PC-3 (cell line): ENCODE results near the gene MYO18A. TPM values are rescaled to one million over a fixed set of nuclear protein-coding genes. Genes with fewer than 3 reads are reported as not detected.

ENCODE experiments used
- ATAC-seq: fragments of 200-7000 bp; cut with Tn5 transposase; 2 replicates; pipeline ENCODE4 v1.9.1; 2020; ENCODE audit warnings: mild to moderate bottlenecking, moderate library complexity
- BruUV-seq: library from RNA; stranded (reverse); fragments of 400-500 nt; replicated peaks from 2 replicates; lab custom pipeline; 2021; lab: Mats Ljungman, UMichigan
- CTCF ChIA-PET: fragments of 300-600 bp; sonication (Branson Sonifier 250); formaldehyde crosslinking; loops from one replicate; lab custom pipeline; 2022; ENCODE audit warnings: antibody characterized with exemption; lab: Charles Lee
- POLR2A ChIA-PET: fragments of 300-600 bp; sonication (Branson Sonifier 250); formaldehyde crosslinking; loops from one replicate; lab custom pipeline; 2022; ENCODE audit warnings: antibody characterized with exemption; ENCODE audit not compliant: unreplicated experiment; lab: Charles Lee
- DNase-seq: peaks from one replicate; pipeline ENCODE4 v3.0.0-alpha.2; 2015
- H2AFZ ChIP-seq: fragments of 300-600 bp; sonication (generic); 2 replicates; pipeline ENCODE4 v1.6.0; 2016; ENCODE audit warnings: antibody characterized with exemption, low read length
- H3F3A ChIP-seq: fragments of 300-600 bp; sonication (generic); one replicate; pipeline ENCODE4 v1.6.0; 2017; ENCODE audit warnings: antibody characterized with exemption, low read length, control low read depth, mild to moderate bottlenecking; ENCODE audit not compliant: unreplicated experiment
- H3K27ac ChIP-seq: fragments of 300-600 bp; sonication (generic); 2 replicates; pipeline ENCODE4 v1.5.1; 2016; ENCODE audit warnings: mild to moderate bottlenecking, low read length
- H3K27me3 ChIP-seq: fragments of 300-600 bp; sonication (generic); 2 replicates; pipeline ENCODE4 v1.6.1; 2016; ENCODE audit warnings: low read length, mixed read lengths
- H3K36me3 ChIP-seq: fragments of 300-600 bp; sonication (generic); 2 replicates; pipeline ENCODE4 v1.6.1; 2016; ENCODE audit warnings: low read depth, mixed run types, low read length, mixed read lengths
- H3K4me1 ChIP-seq: fragments of 300-600 bp; sonication (generic); 2 replicates; pipeline ENCODE4 v1.5.1; 2016; ENCODE audit warnings: low read length; ENCODE audit not compliant: insufficient read depth
- H3K4me2 ChIP-seq: fragments of 300-600 bp; sonication (generic); 2 replicates; pipeline ENCODE4 v1.6.0; 2016; ENCODE audit warnings: low read length
- H3K4me3 ChIP-seq: fragments of 300-600 bp; sonication (generic); 2 replicates; pipeline ENCODE4 v1.5.1; 2016; ENCODE audit warnings: mild to moderate bottlenecking, low read length, mixed read lengths
- H3K79me2 ChIP-seq: fragments of 300-600 bp; sonication (generic); 2 replicates; pipeline ENCODE4 v1.6.1; 2017; ENCODE audit warnings: low read length, mixed read lengths
- H3K9ac ChIP-seq: fragments of 300-600 bp; sonication (generic); 2 replicates; pipeline ENCODE4 v1.6.0; 2016; ENCODE audit warnings: mild to moderate bottlenecking, low read length
- H3K9me2 ChIP-seq: fragments of 300-600 bp; sonication (generic); replicated peaks from 2 replicates; pipeline ENCODE4 v1.6.1; 2016; ENCODE audit warnings: mixed run types, low read length, mixed read lengths
- H3K9me3 ChIP-seq: fragments of 300-600 bp; sonication (generic); 2 replicates; pipeline ENCODE4 v1.6.1; 2016; ENCODE audit warnings: low read length, mixed read lengths
- H4K20me1 ChIP-seq: fragments of 300-600 bp; sonication (generic); 2 replicates; pipeline ENCODE4 v1.6.1; 2016; ENCODE audit warnings: low read length, mixed read lengths
- EZH2 ChIP-seq: fragments of 300-600 bp; sonication (generic); IDR thresholded peaks from one replicate; pipeline ENCODE4 v1.6.1; 2017; ENCODE audit warnings: antibody characterized with exemption, mild to moderate bottlenecking, low read length; ENCODE audit not compliant: unreplicated experiment
- EZH2phosphoT487 ChIP-seq: fragments of 300-600 bp; sonication (generic); IDR thresholded peaks from 2 replicates; pipeline ENCODE4 v1.6.1; 2018; ENCODE audit warnings: mild to moderate bottlenecking, antibody characterized with exemption, low read length, borderline replicate concordance
- intact Hi-C: fragments of 100-400 bp; cut with micrococcal nuclease; formaldehyde crosslinking; loops from 2 replicates; pipeline ENCODE4 v1.9.0; 2023
- total RNA-seq: library from RNA; depleted of rRNA; stranded (reverse); fragments of >200 nt; gene quantifications from 2 replicates; pipeline ENCODE4 v1.2.3, GENCODE V29; 2014
- TF ChIP-seq, protein P1 (sequence below): fragments of 300-600 bp; sonication (generic); conservative IDR thresholded peaks from 2 replicates; pipeline ENCODE4 v1.5.1; 2017; ENCODE audit warnings: antibody characterized with exemption, low read depth, mild to moderate bottlenecking, low read length

The MYO18A gene
- total RNA-seq, 1 experiment from 2014 or later = 28.0 TPM

DNA sequence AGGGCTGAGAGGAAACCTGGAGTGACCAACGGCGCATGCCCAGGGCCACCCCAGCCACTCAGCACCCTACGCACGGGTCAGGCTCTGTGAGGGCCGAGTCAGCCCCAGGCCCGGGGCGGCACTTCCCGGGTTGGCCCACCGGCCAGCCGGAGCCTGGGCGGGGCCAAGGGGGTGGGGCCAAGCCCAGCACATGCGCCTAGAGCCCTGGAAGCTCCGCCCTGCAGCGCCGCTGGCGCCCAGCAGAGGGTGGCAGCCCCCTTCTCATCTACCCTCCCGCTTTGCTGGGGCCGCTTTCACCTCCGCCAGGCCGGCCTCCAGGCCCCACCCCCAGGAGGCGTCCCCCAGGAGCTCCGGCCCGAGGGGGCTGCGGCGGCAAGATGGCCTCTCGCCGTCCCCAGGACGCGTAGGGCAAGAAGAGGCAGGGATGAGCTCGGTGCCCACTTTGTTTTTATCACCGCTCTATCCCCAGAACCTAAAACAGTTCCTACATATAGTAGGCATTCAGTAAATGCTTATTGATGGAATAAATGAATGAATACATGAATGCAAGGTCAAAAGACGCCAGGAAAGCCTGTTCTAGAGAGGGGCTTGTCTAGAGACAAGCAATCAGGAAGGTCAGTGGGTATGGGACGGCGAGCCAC, 31.3 kb downstream of the MYO18A start:
- H2AFZ ChIP-seq = peak overlapping the region; percentile 84
- H3K4me3 ChIP-seq = peak overlapping the region; percentile 65
- intact Hi-C loops = loop anchor here (5.0 kb wide), 1 partner anchor 143 kb away; the partner anchor contains the start of gene NUFIP2
- H3F3A ChIP-seq = no peaks in the 10 kb centered on the region
- POLR2A ChIA-PET = interaction anchor here (1.1 kb wide), 1 partner anchor 31 kb away, joined by 20 read pairs; the partner anchor contains the start of gene MYO18A
- 0 out of 2 replicates have a peak overlapping the region, but pooled peaks have one; percentile 5 for H3K27ac ChIP-seq
- no peaks in the 10 kb centered on the region for H3K9me3 ChIP-seq
- H4K20me1 ChIP-seq = no peaks in the 10 kb centered on the region
- peaks cover 7% of the 10 kb centered on the region; the same call in 1 of the 2 replicates for H3K79me2 ChIP-seq
- no peaks in the 10 kb centered on the region for H3K9me2 ChIP-seq
- peak overlapping the region; percentile 68 for H3K4me2 ChIP-seq
- ATAC-seq (peak; percentile 83), DNase-seq (peak; percentile 89)
- TF ChIP-seq, protein P1, sequence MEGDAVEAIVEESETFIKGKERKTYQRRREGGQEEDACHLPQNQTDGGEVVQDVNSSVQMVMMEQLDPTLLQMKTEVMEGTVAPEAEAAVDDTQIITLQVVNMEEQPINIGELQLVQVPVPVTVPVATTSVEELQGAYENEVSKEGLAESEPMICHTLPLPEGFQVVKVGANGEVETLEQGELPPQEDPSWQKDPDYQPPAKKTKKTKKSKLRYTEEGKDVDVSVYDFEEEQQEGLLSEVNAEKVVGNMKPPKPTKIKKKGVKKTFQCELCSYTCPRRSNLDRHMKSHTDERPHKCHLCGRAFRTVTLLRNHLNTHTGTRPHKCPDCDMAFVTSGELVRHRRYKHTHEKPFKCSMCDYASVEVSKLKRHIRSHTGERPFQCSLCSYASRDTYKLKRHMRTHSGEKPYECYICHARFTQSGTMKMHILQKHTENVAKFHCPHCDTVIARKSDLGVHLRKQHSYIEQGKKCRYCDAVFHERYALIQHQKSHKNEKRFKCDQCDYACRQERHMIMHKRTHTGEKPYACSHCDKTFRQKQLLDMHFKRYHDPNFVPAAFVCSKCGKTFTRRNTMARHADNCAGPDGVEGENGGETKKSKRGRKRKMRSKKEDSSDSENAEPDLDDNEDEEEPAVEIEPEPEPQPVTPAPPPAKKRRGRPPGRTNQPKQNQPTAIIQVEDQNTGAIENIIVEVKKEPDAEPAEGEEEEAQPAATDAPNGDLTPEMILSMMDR = peak; percentile 72
- TF ChIP-seq EZH2phosphoT487 = no peak
- TF ChIP-seq EZH2 = no peak
- CTCF ChIA-PET = interaction anchor here (0.6 to 1.3 kb wide), 7 partner anchors 25 to 145 kb away, joined by 3 to 34 read pairs (median 5); partner anchors contain the start of genes MYO18A and NUFIP2
- H3K36me3 ChIP-seq = no peaks in the 10 kb centered on the region
- no peaks in the 10 kb centered on the region for H3K27me3 ChIP-seq
- TSS peak; percentile 37 for BruUV-seq
- peak overlapping the region; percentile 27; the same call in 1 of the 2 replicates for H3K9ac ChIP-seq
- peaks cover 43% of the 10 kb centered on the region for H3K4me1 ChIP-seq

DNA sequence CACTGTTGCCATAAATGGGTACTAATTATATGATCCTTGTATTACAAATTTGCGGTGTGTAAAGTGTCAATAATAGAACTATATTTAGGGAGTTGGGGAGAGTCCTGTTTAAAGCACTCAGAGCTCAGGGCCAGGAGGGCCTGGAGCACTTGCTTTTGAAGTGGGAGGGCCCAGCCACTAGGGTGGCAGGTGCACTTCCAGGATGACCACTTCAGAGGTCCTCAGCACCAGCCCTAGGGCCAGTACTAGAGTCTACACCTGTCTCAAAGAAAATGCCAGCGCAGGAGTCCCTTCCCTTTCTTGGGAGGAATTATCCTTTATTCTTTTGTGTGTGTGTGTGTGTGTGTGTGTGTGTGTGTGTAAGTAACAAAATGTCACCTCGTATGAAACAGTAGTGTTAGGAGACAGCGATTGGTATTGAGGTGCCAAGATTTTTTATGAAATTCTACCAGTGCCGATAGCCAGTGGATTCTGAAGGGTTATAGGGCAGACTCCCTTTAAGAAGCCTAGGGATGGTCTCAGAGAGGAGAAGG, 31.9 kb downstream of the MYO18A start:
- POLR2A ChIA-PET = interaction anchor here (1.1 kb wide), 1 partner anchor 32 kb away, joined by 20 read pairs; the partner anchor contains the start of gene MYO18A

More for the DNA sequence above, 31.9 kb downstream of the MYO18A start:
- intact Hi-C loops = loop anchor here (5.0 kb wide), 1 partner anchor 144 kb away; the partner anchor contains the start of gene NUFIP2
- Histone ChIP-seq H3K9me2 (no peaks in the 10 kb centered on the region), H3F3A (no peaks in the 10 kb centered on the region), H3K9ac (peak overlapping the region; percentile 27; the same call in 1 of the 2 replicates), H2AFZ (peak overlapping the region; percentile 66), H3K4me3 (peak overlapping the region; percentile 65), H3K36me3 (no peaks in the 10 kb centered on the region), H3K79me2 (peaks cover 1% of the 10 kb centered on the region; the same call in 1 of the 2 replicates), H3K9me3 (no peaks in the 10 kb centered on the region), H3K4me1 (peaks cover 42% of the 10 kb centered on the region), H4K20me1 (no peaks in the 10 kb centered on the region), H3K27ac (no peak overlapping the region), H3K27me3 (no peaks in the 10 kb centered on the region), H3K4me2 (peak overlapping the region; percentile 68)
- BruUV-seq = TSS peak; percentile 66
- CTCF ChIA-PET = interaction anchor here (0.6 to 1.4 kb wide), 7 partner anchors 24 to 143 kb away, joined by 3 to 34 read pairs (median 3); partner anchors contain the start of gene MYO18A
- ATAC-seq (no peak), DNase-seq (no peak)
- TF ChIP-seq, protein P1 = no peak
